ENCODE results near the gene JMJD1C. TPM values are rescaled to one million over a fixed set of nuclear protein-coding genes. Genes with fewer than 3 reads are reported as not detected.
"Not testable (repeated sequence)": the region's sequence is repeated elsewhere in the genome, so short reads cannot be mapped to it uniquely, and the experiment has no call there.

Gene JMJD1C
- total and polyA plus RNA-seq, 11 donors: 20.3 to 54.6 (median 34.1) TPM

- H3K27me3 ChIP-seq: no peaks in the 10 kb centered on the region
- DNase-seq (no peak), ATAC-seq (no peak)
- peaks cover 0 to 59% (median 45%) of the 10 kb centered on the region in 9 donors for H3K36me3 ChIP-seq
- no peak for TF ChIP-seq CTCF (IDR thresholded peaks at IDR 0.05)
- no peak for TF ChIP-seq POLR2A (IDR thresholded peaks at IDR 0.05)
- no peaks in the 10 kb centered on the region for H3K9me3 ChIP-seq
- H3K4me1 ChIP-seq: peaks cover 0 to 19% (median 8%) of the 10 kb centered on the region in 12 donors
- intact Hi-C loops (cut with DNase I): loop anchor here (5.0 to 10.0 kb wide), 15 partner anchors 50 to 717 kb away; partner anchors contain the start of gene EGR2 (in 6 of the 10)
- peak overlapping the region in 1 of 12 donors; percentile 30 for H3K27ac ChIP-seq
- no peak overlapping the region for H3K4me3 ChIP-seq
- 88 to 90% (median 90%) methylated on average over 6 of the region's 6 CpGs for WGBS, 4 donors
Observed at GRCh38 chr10:63154546-63155387, 311.0 kb downstream of the JMJD1C start.

- H3K4me1 ChIP-seq: peaks cover 0 to 19% (median 8%) of the 10 kb centered on the region in 12 donors
- H3K9me3 ChIP-seq, ATAC-seq, H3K27me3 ChIP-seq, H3K4me3 ChIP-seq, DNase-seq: not testable (repeated sequence)
- peaks cover 0 to 59% (median 45%) of the 10 kb centered on the region in 9 donors for H3K36me3 ChIP-seq
- H3K27ac ChIP-seq: peak overlapping the region in 1 of 12 donors; percentile 32
- intact Hi-C loops (cut with DNase I): loop anchor here in 7 of 10 donors (5.0 to 10.0 kb wide), 6 partner anchors 49 to 712 kb away; partner anchors contain the start of gene EGR2 (in 2 of the 7)
- WGBS, 4 donors: 85 to 92% (median 89%) methylated on average over 9 of the region's 9 CpGs
Observed at GRCh38 chr10:63153868-63154545, 311.8 kb downstream of the JMJD1C start.

- Histone ChIP-seq H3K36me3 (peaks cover 0 to 73% (median 45%) of the 10 kb centered on the region in 9 donors), H3K9me3 (no peaks in the 10 kb centered on the region), H3K4me1 (peaks cover 0 to 31% (median 13%) of the 10 kb centered on the region in 12 donors), H3K4me3 (no peak overlapping the region), H3K27me3 (no peaks in the 10 kb centered on the region), H3K27ac (no peak overlapping the region)
- TF ChIP-seq POLR2A (IDR thresholded peaks at IDR 0.05) (no peak), CTCF (IDR thresholded peaks at IDR 0.05) (no peak)
- ATAC-seq: no peak
- DNase-seq: no peak
- WGBS, 4 donors: 94 to 98% (median 96%) methylated on average over 4 of the region's 4 CpGs
- intact Hi-C loops (cut with DNase I): loop anchor here in 7 of 10 donors (5.0 to 10.0 kb wide), 6 partner anchors 46 to 708 kb away; partner anchors contain the start of gene EGR2 (in 2 of the 7)
Observed at GRCh38 chr10:63150745-63151144, 315.0 kb downstream of the JMJD1C start.

- intact Hi-C loops (cut with DNase I): loop anchor here in 1 of 10 donors (5.0 kb wide), 1 partner anchor 34 kb away; no protein-coding TSS in a partner anchor
- TF ChIP-seq CTCF (IDR thresholded peaks at IDR 0.05) (no peak), POLR2A (IDR thresholded peaks at IDR 0.05) (no peak)
Observed at GRCh38 chr10:63146503-63146902, 319.3 kb downstream of the JMJD1C start.

More at GRCh38 chr10:63146503-63146902, 319.3 kb downstream of the JMJD1C start:
- Histone ChIP-seq H3K4me1 (peaks cover 0 to 41% (median 16%) of the 10 kb centered on the region in 12 donors), H3K4me3 (no peak overlapping the region), H3K36me3 (peaks cover 0 to 35% (median 8%) of the 10 kb centered on the region in 9 donors), H3K27me3 (no peaks in the 10 kb centered on the region), H3K9me3 (no peaks in the 10 kb centered on the region), H3K27ac (no peak overlapping the region)
- no peak for DNase-seq
- no peak for ATAC-seq
